Measurements from ENCODE around the gene ADAMTS16.

Gene ADAMTS16

DNA sequence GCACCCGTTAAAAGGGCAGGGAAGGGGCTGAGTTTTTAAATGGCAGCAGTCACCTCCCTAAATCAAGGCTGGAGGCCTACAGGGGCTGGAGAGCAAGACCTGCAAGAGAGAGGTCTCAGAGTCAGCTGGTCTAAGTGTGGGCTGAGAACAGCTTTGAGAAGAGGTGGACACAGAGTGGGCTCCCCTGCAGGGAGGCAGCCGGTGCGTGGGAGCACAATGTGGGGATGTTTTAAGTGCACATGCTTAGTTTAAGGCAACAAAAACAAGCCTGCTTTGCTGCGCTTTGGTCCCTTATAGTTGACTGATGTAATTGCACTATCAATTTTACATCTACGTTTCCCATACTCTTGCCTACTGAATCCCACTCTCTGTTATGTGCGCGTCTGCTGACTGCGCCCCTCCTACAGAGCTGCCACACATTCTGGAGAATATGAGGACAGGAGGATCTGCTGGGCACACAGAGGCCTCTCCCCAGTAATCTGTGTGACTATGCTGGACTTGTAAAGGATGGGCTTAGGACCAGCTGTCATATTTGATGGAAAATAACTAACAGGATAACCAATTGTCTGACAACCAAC is 220.3 kb downstream of the ADAMTS16 start:
- TF ChIP-seq, protein P1, sequence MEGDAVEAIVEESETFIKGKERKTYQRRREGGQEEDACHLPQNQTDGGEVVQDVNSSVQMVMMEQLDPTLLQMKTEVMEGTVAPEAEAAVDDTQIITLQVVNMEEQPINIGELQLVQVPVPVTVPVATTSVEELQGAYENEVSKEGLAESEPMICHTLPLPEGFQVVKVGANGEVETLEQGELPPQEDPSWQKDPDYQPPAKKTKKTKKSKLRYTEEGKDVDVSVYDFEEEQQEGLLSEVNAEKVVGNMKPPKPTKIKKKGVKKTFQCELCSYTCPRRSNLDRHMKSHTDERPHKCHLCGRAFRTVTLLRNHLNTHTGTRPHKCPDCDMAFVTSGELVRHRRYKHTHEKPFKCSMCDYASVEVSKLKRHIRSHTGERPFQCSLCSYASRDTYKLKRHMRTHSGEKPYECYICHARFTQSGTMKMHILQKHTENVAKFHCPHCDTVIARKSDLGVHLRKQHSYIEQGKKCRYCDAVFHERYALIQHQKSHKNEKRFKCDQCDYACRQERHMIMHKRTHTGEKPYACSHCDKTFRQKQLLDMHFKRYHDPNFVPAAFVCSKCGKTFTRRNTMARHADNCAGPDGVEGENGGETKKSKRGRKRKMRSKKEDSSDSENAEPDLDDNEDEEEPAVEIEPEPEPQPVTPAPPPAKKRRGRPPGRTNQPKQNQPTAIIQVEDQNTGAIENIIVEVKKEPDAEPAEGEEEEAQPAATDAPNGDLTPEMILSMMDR (conservative IDR thresholded peaks at IDR 0.05; ENCODE audit: low read depth, low read length): no peak
- Histone ChIP-seq H3K36me3 (ENCODE audit: insufficient read depth) (no peaks in the 10 kb centered on the region), H3K4me3 (IDR thresholded peaks at IDR 0.05; ENCODE audit: insufficient read depth, low read depth, low read length) (no peak overlapping the region), H3K27me3 (ENCODE audit: insufficient read depth, low read depth) (no peaks in the 10 kb centered on the region), H3K4me2 (no peak overlapping the region), H2AFZ (ENCODE audit: low read depth) (no peak overlapping the region), H3K27ac (no peak overlapping the region), H3K79me2 (ENCODE audit: insufficient read depth, low read depth) (no peaks in the 10 kb centered on the region), H3K9ac (no peak overlapping the region), H3K4me1 (ENCODE audit: low read depth, poor library complexity, severe bottlenecking) (no peaks in the 10 kb centered on the region), H4K20me1 (ENCODE audit: insufficient read depth) (no peaks in the 10 kb centered on the region)

DNA sequence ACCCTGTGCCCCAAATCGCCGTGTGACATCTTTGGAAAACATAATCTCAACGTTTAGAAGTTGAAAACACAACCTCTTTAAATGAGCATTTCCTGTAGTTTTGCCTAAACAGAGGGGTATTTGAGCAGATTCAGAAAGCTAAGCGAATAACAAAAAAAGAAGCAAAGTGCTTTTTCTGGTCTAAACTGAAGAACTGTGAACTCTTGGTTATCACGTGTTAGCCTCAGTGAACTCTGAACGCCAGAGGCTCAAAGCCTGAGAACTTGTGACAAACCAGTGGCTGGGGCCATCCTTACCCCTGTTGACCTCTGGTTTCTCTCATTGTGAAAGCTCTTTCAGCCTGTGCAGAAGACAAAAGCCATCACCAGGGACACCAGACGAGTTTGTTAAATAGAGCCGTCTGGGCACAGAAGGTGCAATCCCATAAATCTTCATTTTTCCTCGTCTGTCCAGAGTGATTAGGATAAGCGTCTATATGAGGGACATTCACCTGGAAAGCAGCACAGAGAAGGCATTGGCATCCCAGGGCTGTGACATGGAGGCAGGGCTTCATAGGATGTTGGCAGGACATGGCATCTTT is 220.9 kb downstream of the ADAMTS16 start:
- no peaks in the 10 kb centered on the region for H3K79me2 ChIP-seq (ENCODE audit: insufficient read depth, low read depth)

GRCh38 chr5:5363045-5363444 is 222.9 kb downstream of the ADAMTS16 start:
- H3K79me2 ChIP-seq (ENCODE audit: insufficient read depth, low read depth): no peaks in the 10 kb centered on the region
- no peak overlapping the region for H2AFZ ChIP-seq (ENCODE audit: low read depth)
- H3K27me3 ChIP-seq (ENCODE audit: insufficient read depth, low read depth): no peaks in the 10 kb centered on the region
- no peak overlapping the region for H3K4me3 ChIP-seq (IDR thresholded peaks at IDR 0.05; ENCODE audit: insufficient read depth, low read depth, low read length)
- no peak overlapping the region for H3K27ac ChIP-seq
- no peak overlapping the region for H3K9ac ChIP-seq
- no peaks in the 10 kb centered on the region for H3K36me3 ChIP-seq (ENCODE audit: insufficient read depth)
- H3K4me1 ChIP-seq (ENCODE audit: low read depth, poor library complexity, severe bottlenecking): no peaks in the 10 kb centered on the region
- H4K20me1 ChIP-seq (ENCODE audit: insufficient read depth): no peaks in the 10 kb centered on the region
- TF ChIP-seq, protein P1 (conservative IDR thresholded peaks at IDR 0.05; ENCODE audit: low read depth, low read length): no peak
- H3K4me2 ChIP-seq: no peak overlapping the region

More for the DNA sequence above, 220.9 kb downstream of the ADAMTS16 start:
- H3K4me1 ChIP-seq (ENCODE audit: low read depth, poor library complexity, severe bottlenecking): no peaks in the 10 kb centered on the region
- no peaks in the 10 kb centered on the region for H4K20me1 ChIP-seq (ENCODE audit: insufficient read depth)
- no peaks in the 10 kb centered on the region for H3K36me3 ChIP-seq (ENCODE audit: insufficient read depth)
- no peak overlapping the region for H3K27ac ChIP-seq
- no peak overlapping the region for H3K9ac ChIP-seq
- no peak overlapping the region for H3K4me2 ChIP-seq
- no peak overlapping the region for H2AFZ ChIP-seq (ENCODE audit: low read depth)
- no peaks in the 10 kb centered on the region for H3K27me3 ChIP-seq (ENCODE audit: insufficient read depth, low read depth)
- H3K4me3 ChIP-seq (IDR thresholded peaks at IDR 0.05; ENCODE audit: insufficient read depth, low read depth, low read length): no peak overlapping the region
- TF ChIP-seq, protein P1 (conservative IDR thresholded peaks at IDR 0.05; ENCODE audit: low read depth, low read length): no peak

DNA sequence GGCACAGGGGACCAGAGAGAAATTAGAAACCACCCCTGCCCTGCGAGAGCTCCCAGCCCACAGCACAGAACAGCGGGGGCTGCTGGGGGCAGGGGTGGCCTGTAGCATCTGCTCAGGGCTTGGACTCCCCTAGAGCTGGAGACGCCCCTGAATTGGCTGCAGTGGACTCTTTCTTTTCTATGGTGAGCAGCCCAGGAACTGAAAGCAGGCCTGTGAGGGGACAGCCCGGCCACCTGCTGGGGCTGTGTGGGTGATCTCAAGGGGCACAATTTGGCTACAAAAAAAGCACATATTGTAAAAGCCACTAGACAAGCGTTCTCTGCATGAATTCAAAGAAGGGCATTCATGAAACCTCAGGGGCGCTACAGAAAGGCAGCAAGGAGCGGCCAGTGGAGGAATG is 224.8 kb downstream of the ADAMTS16 start:
- H3K27ac ChIP-seq: no peak overlapping the region
- no peaks in the 10 kb centered on the region for H3K27me3 ChIP-seq (ENCODE audit: insufficient read depth, low read depth)
- no peak overlapping the region for H2AFZ ChIP-seq (ENCODE audit: low read depth)
- no peak overlapping the region for H3K4me2 ChIP-seq
- H4K20me1 ChIP-seq (ENCODE audit: insufficient read depth): no peaks in the 10 kb centered on the region
- H3K36me3 ChIP-seq (ENCODE audit: insufficient read depth): no peaks in the 10 kb centered on the region
- no peak overlapping the region for H3K9ac ChIP-seq
- TF ChIP-seq, protein P1 (conservative IDR thresholded peaks at IDR 0.05; ENCODE audit: low read depth, low read length): no peak
- H3K79me2 ChIP-seq (ENCODE audit: insufficient read depth, low read depth): no peaks in the 10 kb centered on the region
- H3K4me3 ChIP-seq (IDR thresholded peaks at IDR 0.05; ENCODE audit: insufficient read depth, low read depth, low read length): no peak overlapping the region
- H3K4me1 ChIP-seq (ENCODE audit: low read depth, poor library complexity, severe bottlenecking): no peaks in the 10 kb centered on the region

Measured in KMS-11 (cell line).